ENCODE results near the gene KCNIP1. TPM values are rescaled to one million over a fixed set of nuclear protein-coding genes. Genes with fewer than 3 reads are reported as not detected.

KCNIP1 gene
- total and polyA plus RNA-seq, 2 of the 8 experiments (the other 6 are each of a cell fraction or from before 2014, with no cell fraction given) = 0.52 to 0.83 TPM

- H3K27me3 ChIP-seq (replicated peaks in 1 of 4; ENCODE audit: control insufficient read depth in 3 of 4, extremely low read depth in 1 of 4, insufficient read depth in 3 of 4, low read length in 3 of 4) = no peaks in the 10 kb centered on the region
- no peak overlapping the region for H2BK120ac ChIP-seq (replicated peaks; ENCODE audit: low read depth, low read length)
- no peak for DNase-seq (ENCODE audit: low read depth in 1 of 2, low spot score in 2 of 2)
- no peak overlapping the region for H3K9ac ChIP-seq (replicated peaks in 1 of 4; ENCODE audit: extremely low read depth in 1 of 4, low read depth in 3 of 4, low read length in 3 of 4)
- H2AFZ ChIP-seq (ENCODE audit: low read length) = no peak overlapping the region
- H3K36me3 ChIP-seq (ENCODE audit: control insufficient read depth in 2 of 4, insufficient read depth in 4 of 4, low read length in 3 of 4) = 0 out of 8 replicates have a peak, but pooled peaks cover 0 to 4% (median 0%) of the 10 kb centered on the region in 4 experiments
- no peak overlapping the region for H3K4ac ChIP-seq (replicated peaks; ENCODE audit: insufficient read length, low read depth, low read length)
- H2BK15ac ChIP-seq (ENCODE audit: low read length) = no peak overlapping the region
- no peak overlapping the region for H4K8ac ChIP-seq (ENCODE audit: extremely low read depth, insufficient read depth, low read length)
- H3K27ac ChIP-seq (ENCODE audit: low read depth, low read length) = no peak overlapping the region
- H2BK20ac ChIP-seq (ENCODE audit: low read length) = 0 out of 2 replicates have a peak overlapping the region, but pooled peaks have one; percentile 80
- no peak overlapping the region for H3K4me3 ChIP-seq (ENCODE audit: extremely low read depth in 1 of 4, insufficient read depth in 2 of 4, low read depth in 3 of 4, low read length in 4 of 4)
- ChIA-PET POLR2A (ENCODE audit: partially characterized antibody) (interaction anchor here (1.7 to 9.5 kb wide), 2 partner anchors 9 to 20 kb away, joined by 3 to 190 read pairs; no protein-coding TSS in a partner anchor), CTCF (ENCODE audit: partially characterized antibody) (interaction anchor here (1.7 to 3.4 kb wide), 3 partner anchors 13 to 34 kb away, joined by 8 to 21 read pairs (median 10); no protein-coding TSS in a partner anchor)
- no peak overlapping the region for H3K4me2 ChIP-seq (ENCODE audit: insufficient read depth in 1 of 2, low read depth in 2 of 2, low read length in 2 of 2)
- H3K56ac ChIP-seq (replicated peaks; ENCODE audit: insufficient read length, low read depth, low read length) = no peak overlapping the region
- H4K20me1 ChIP-seq (replicated peaks in 1 of 2; ENCODE audit: control insufficient read depth in 1 of 2, insufficient read depth in 2 of 2, low read length in 2 of 2) = no peaks in the 10 kb centered on the region
- H3K23me2 ChIP-seq (ENCODE audit: low read depth, low read length) = peaks cover 10% of the 10 kb centered on the region; the same call in 1 of the 2 replicates
- H3K79me1 ChIP-seq (ENCODE audit: low read depth, low read length) = no peaks in the 10 kb centered on the region
- H3K9me3 ChIP-seq (ENCODE audit: insufficient read depth in 2 of 2, low read depth in 1 of 2, low read length in 1 of 2) = no peaks in the 10 kb centered on the region
- H2BK5ac ChIP-seq (ENCODE audit: low read depth, low read length) = no peak overlapping the region
- H4K91ac ChIP-seq (replicated peaks; ENCODE audit: insufficient read length, low read length) = no peak overlapping the region
- H3K23ac ChIP-seq (ENCODE audit: insufficient read length) = no peak overlapping the region
- no peak overlapping the region for H3K14ac ChIP-seq (ENCODE audit: insufficient read length)
- no peak overlapping the region for H2AK5ac ChIP-seq (ENCODE audit: low read depth, low read length)
- H4K5ac ChIP-seq (ENCODE audit: insufficient read length, low read depth, low read length) = no peak overlapping the region
- no peak for FAIRE-seq
- TF ChIP-seq RNF2 (IDR thresholded peaks at IDR 0.05; ENCODE audit: borderline replicate concordance, low read depth, low read length, missing control alignments, poor library complexity, severe bottlenecking) (no peak), TAF1 (IDR thresholded peaks at IDR 0.05; ENCODE audit: low read depth, low read length) (no peak), SIRT6 (IDR thresholded peaks at IDR 0.05; ENCODE audit: low read length) (no peak)
- H3K18ac ChIP-seq (ENCODE audit: extremely low read depth, low read length) = no peak overlapping the region
- whole genome bisulfite sequencing, 2 experiments (ENCODE audit: extremely low coverage in 1 of 2, insufficient coverage in 1 of 2, insufficient read length in 1 of 2, insufficient replicate concordance in 2 of 2, low coverage in 1 of 2, low lambda C conversion rate in 2 of 2, missing lambda C conversion rate in 1 of 2) = 84% methylated on average over 4 of the region's 4 CpGs; no CpG with 5 or more reads in 1 of the 2 experiments
- peaks cover 8 to 10% (median 9%) of the 10 kb centered on the region in 4 experiments for H3K4me1 ChIP-seq (replicated peaks in 1 of 4; ENCODE audit: control insufficient read depth in 3 of 4, insufficient read depth in 4 of 4, low read length in 3 of 4)
- no peak overlapping the region for H2BK12ac ChIP-seq (ENCODE audit: low read depth, low read length)
- H3K79me2 ChIP-seq (ENCODE audit: control insufficient read depth in 1 of 2, insufficient read depth in 2 of 2, low read length in 2 of 2) = no peaks in the 10 kb centered on the region
Measured at GRCh38 chr5:170757182-170757601, 253.4 kb downstream of the KCNIP1 start.

All from H1 (cell line).